ENCODE data around the gene METTL16.

The METTL16 gene

DNA sequence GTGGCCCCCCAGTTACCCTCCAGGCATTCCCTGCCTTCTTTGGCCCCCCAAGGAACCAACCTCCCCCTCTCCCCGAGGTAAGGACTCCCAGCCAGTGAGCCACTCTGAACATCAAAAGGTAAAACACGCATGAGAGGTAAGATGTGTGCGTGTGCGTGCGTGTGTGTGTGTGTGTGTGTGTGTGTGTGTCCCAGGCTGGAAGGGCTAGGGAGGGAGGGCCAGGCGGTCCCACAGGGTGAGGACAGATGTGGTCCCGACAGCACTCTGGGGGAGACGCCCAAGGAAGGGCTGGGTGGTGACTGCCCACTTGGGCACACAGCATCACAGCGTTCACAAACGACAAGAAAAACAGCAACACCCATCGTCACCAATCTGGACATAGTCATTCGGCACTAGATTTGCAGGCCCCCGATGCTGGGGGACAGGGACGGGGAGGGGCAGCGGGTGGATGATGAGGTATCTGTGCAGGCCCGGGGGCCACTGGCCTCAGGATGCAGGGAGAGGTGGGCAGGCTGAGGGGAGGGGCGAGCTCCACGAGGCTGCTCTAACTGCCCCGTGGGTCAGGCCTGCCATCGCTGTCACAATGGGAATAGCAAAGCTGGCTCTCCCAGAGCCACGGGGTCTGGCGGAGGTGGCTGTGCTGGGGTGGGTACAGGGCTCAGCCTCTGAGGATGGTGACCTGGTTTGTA lies 127.1 kb downstream of the METTL16 start:
- Histone ChIP-seq H2BK5ac (ENCODE audit: low read depth, low read length, poor library complexity) (peak overlapping the region; percentile 28), H3K4me1 (ENCODE audit: control insufficient read depth in 1 of 2, insufficient read depth in 2 of 2, low read length in 2 of 2) (peaks cover 51 to 57% of the 10 kb centered on the region in 2 experiments), H3K27me3 (ENCODE audit: insufficient read depth, low read length) (no peaks in the 10 kb centered on the region), H3K36me3 (ENCODE audit: control insufficient read depth in 1 of 2, insufficient read depth in 2 of 2, low read length in 2 of 2) (peaks cover 23 to 38% of the 10 kb centered on the region in 2 experiments), H3K79me1 (ENCODE audit: low read length) (peaks cover 40% of the 10 kb centered on the region), H2BK120ac (ENCODE audit: insufficient read depth, low read length, poor library complexity) (peak overlapping the region; percentile 8), H3K79me2 (ENCODE audit: control insufficient read depth, insufficient read depth, low read length, poor library complexity) (peaks cover 5% of the 10 kb centered on the region), H3K4me2 (ENCODE audit: low read length) (peak overlapping the region; percentile 11), H3K9me3 (ENCODE audit: insufficient read depth, low read depth, low read length) (peaks cover 2% of the 10 kb centered on the region), H2AFZ (ENCODE audit: insufficient read depth, low read length, poor library complexity) (no peak overlapping the region), H2AK5ac (ENCODE audit: low read length) (peak overlapping the region; percentile 6), H3K27ac (ENCODE audit: low read depth, low read length) (peak overlapping the region; percentile 50), H3K4me3 (ENCODE audit: low read depth, low read length) (no peak overlapping the region), H4K8ac (ENCODE audit: low read depth, low read length) (peak overlapping the region; percentile 0), H3K23ac (ENCODE audit: low read length) (no peak overlapping the region), H3K14ac (ENCODE audit: low read length) (peak overlapping the region; percentile 11), H2BK12ac (ENCODE audit: low read length) (peak overlapping the region; percentile 20), H4K91ac (ENCODE audit: low read depth, low read length) (peak overlapping the region; percentile 49), H4K12ac (ENCODE audit: low read depth, low read length) (no peak overlapping the region), H3K4ac (ENCODE audit: low read depth, low read length) (no peak overlapping the region), H3K9ac (ENCODE audit: low read length) (no peak overlapping the region), H3K18ac (ENCODE audit: low read length) (peak overlapping the region; percentile 15)
- no peak for DNase-seq
- no CpG with 5 or more reads among the region's 22 CpGs for WGBS (ENCODE audit: extremely low coverage, insufficient coverage, insufficient read length)

DNA sequence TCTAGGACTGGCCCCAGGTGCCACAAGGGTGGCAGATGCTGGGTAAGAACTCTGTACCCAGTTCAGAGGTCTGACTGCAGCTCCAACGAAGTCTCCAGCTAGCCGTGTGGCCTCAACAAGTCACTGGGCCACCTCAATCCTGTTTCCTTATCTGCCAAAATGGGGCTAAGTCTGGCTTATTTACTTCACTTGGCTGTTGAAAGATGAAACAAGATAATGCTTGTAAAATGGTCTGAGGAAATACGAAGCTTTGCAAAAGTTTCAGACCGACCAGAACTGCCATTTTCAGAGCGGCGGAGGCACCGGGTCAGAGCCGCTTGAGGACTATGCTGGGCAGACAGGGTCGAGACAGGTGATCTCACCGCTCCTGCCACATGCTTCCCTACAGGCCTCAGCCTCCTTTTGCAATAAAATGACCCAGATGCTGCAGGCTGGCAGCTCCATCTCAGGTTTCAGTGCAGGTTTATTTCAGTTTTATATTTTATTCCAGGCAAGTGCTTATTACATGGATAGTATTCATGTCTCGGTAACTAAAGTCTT lies 128.0 kb downstream of the METTL16 start:
- Histone ChIP-seq H4K12ac (ENCODE audit: low read depth, low read length) (no peak overlapping the region), H2BK120ac (ENCODE audit: insufficient read depth, low read length, poor library complexity) (peak overlapping the region; percentile 27), H3K14ac (ENCODE audit: low read length) (peak overlapping the region; percentile 48), H2AFZ (ENCODE audit: insufficient read depth, low read length, poor library complexity) (no peak overlapping the region), H3K36me3 (ENCODE audit: control insufficient read depth in 1 of 2, insufficient read depth in 2 of 2, low read length in 2 of 2) (peaks cover 32 to 46% of the 10 kb centered on the region in 2 experiments), H3K4ac (ENCODE audit: low read depth, low read length) (peak overlapping the region; percentile 2), H3K79me1 (ENCODE audit: low read length) (peaks cover 43% of the 10 kb centered on the region), H3K23ac (ENCODE audit: low read length) (no peak overlapping the region), H3K9ac (ENCODE audit: low read length) (no peak overlapping the region), H3K4me2 (ENCODE audit: low read length) (no peak overlapping the region), H3K18ac (ENCODE audit: low read length) (peak overlapping the region; percentile 12), H3K9me3 (ENCODE audit: insufficient read depth, low read depth, low read length) (peaks cover 2% of the 10 kb centered on the region), H4K91ac (ENCODE audit: low read depth, low read length) (peak overlapping the region; percentile 40), H3K27ac (ENCODE audit: low read depth, low read length) (peak overlapping the region; percentile 46), H2BK5ac (ENCODE audit: low read depth, low read length, poor library complexity) (peak overlapping the region; percentile 58), H4K8ac (ENCODE audit: low read depth, low read length) (peak overlapping the region; percentile 62), H3K4me3 (ENCODE audit: low read depth, low read length) (no peak overlapping the region), H3K4me1 (ENCODE audit: control insufficient read depth in 1 of 2, insufficient read depth in 2 of 2, low read length in 2 of 2) (peaks cover 55 to 60% of the 10 kb centered on the region in 2 experiments), H3K27me3 (ENCODE audit: insufficient read depth, low read length) (no peaks in the 10 kb centered on the region), H2BK12ac (ENCODE audit: low read length) (peak overlapping the region; percentile 4), H3K79me2 (ENCODE audit: control insufficient read depth, insufficient read depth, low read length, poor library complexity) (peaks cover 5% of the 10 kb centered on the region), H2AK5ac (ENCODE audit: low read length) (peak overlapping the region; percentile 69)
- peak; percentile 39 to 42 for DNase-seq
- no CpG with 5 or more reads among the region's 11 CpGs for WGBS (ENCODE audit: extremely low coverage, insufficient coverage, insufficient read length)

DNA sequence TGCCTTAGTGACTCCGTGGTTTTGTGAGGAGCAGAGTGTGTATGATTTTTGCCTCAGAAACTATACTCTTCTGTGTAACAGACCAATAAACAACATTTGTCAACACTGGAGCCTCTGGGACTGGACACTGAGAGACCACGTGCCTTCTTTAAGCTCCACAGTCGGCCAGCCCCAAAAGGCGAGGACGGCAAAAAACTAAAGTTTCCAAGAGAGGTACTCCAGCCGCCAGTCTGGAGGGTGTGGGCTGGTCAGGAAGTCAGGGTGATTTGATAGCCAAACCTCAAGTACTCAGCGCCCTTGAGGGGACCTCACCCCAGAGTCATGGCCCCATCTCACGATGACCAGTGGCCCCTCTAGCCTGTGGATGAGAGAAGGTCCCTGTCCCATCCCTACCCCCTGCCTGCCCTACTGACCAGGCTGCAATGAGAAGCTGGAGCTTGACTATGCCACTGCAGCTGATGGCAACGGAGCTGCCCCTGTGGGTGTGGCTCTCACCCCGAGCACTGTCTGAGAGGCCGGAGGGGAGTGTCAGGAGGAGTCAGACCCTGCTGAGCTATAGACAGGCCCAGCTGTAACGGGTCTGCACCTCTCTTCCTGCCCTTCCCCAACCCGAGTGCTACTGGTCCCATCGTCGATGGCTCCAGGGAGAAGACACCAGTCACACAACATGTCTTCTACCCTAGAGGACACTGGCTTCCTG lies 130.6 kb downstream of the METTL16 start:
- Histone ChIP-seq H3K36me3 (ENCODE audit: control insufficient read depth in 1 of 2, insufficient read depth in 2 of 2, low read length in 2 of 2) (peaks cover 29 to 41% of the 10 kb centered on the region in 2 experiments), H4K8ac (ENCODE audit: low read depth, low read length) (peak overlapping the region; percentile 67), H2BK12ac (ENCODE audit: low read length) (peak overlapping the region; percentile 72), H3K9ac (ENCODE audit: low read length) (no peak overlapping the region), H2BK5ac (ENCODE audit: low read depth, low read length, poor library complexity) (peak overlapping the region; percentile 75), H3K18ac (ENCODE audit: low read length) (peak overlapping the region; percentile 88), H4K91ac (ENCODE audit: low read depth, low read length) (peak overlapping the region; percentile 93), H3K14ac (ENCODE audit: low read length) (peak overlapping the region; percentile 88), H3K9me3 (ENCODE audit: insufficient read depth, low read depth, low read length) (peaks cover 2% of the 10 kb centered on the region), H2AFZ (ENCODE audit: insufficient read depth, low read length, poor library complexity) (peak overlapping the region; percentile 6), H3K4me3 (ENCODE audit: low read depth, low read length) (peak overlapping the region; percentile 13), H4K12ac (ENCODE audit: low read depth, low read length) (peak overlapping the region; percentile 23), H3K79me2 (ENCODE audit: control insufficient read depth, insufficient read depth, low read length, poor library complexity) (peaks cover 5% of the 10 kb centered on the region), H3K4me2 (ENCODE audit: low read length) (no peak overlapping the region), H3K23ac (ENCODE audit: low read length) (no peak overlapping the region), H3K27me3 (ENCODE audit: insufficient read depth, low read length) (no peaks in the 10 kb centered on the region), H2BK120ac (ENCODE audit: insufficient read depth, low read length, poor library complexity) (peak overlapping the region; percentile 86), H3K4ac (ENCODE audit: low read depth, low read length) (peak overlapping the region; percentile 9), H3K79me1 (ENCODE audit: low read length) (peaks cover 45% of the 10 kb centered on the region), H3K4me1 (ENCODE audit: control insufficient read depth in 1 of 2, insufficient read depth in 2 of 2, low read length in 2 of 2) (peaks cover 57 to 65% of the 10 kb centered on the region in 2 experiments), H3K27ac (ENCODE audit: low read depth, low read length) (peak overlapping the region; percentile 91), H2AK5ac (ENCODE audit: low read length) (peak overlapping the region; percentile 88)
- no CpG with 5 or more reads among the region's 15 CpGs for WGBS (ENCODE audit: extremely low coverage, insufficient coverage, insufficient read length)
- DNase-seq: no peak

DNA sequence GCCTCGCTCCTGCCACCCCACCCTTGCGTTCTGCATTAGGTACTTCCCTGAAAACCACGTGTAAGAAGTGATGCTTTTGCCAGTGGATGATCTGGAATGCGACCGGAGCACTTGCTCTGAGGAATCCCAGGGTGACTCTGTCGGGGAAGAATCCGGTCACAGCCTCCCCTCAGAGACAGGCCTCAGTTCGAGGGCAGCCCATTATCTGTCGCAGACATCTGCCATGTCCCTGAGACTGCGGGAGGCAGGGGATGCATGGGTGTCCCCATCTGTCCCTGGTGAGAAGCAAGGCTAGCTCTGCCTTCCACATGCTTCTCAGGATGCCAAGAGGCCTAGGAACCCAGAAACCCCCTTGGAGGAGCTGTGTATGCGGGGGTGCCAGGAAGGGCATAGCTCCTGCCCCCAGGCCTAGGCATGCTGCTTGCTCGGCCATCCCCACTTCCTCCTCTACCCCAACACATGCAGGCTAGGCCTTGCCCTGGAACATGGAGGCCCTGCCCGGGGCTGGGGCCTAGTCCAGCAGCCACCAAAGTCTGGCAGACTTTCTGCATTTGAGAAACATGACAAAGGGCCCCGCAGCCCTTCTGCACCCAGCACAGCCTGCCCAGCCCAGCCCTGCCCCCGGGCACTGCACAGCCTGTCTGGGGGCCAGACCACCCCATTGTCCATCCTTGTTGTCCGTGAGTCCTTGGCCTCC lies 131.3 kb downstream of the METTL16 start:
- H3K79me2 ChIP-seq (ENCODE audit: control insufficient read depth, insufficient read depth, low read length, poor library complexity): peaks cover 5% of the 10 kb centered on the region
- peaks cover 2% of the 10 kb centered on the region for H3K9me3 ChIP-seq (ENCODE audit: insufficient read depth, low read depth, low read length)
- H3K23ac ChIP-seq (ENCODE audit: low read length): no peak overlapping the region
- no CpG with 5 or more reads among the region's 16 CpGs for WGBS (ENCODE audit: extremely low coverage, insufficient coverage, insufficient read length)
- peak overlapping the region; percentile 75 for H2AK5ac ChIP-seq (ENCODE audit: low read length)
- peak overlapping the region; percentile 73 for H3K18ac ChIP-seq (ENCODE audit: low read length)
- peak overlapping the region; percentile 66 for H2BK12ac ChIP-seq (ENCODE audit: low read length)
- H3K27ac ChIP-seq (ENCODE audit: low read depth, low read length): peak overlapping the region; percentile 91
- no peak overlapping the region for H2AFZ ChIP-seq (ENCODE audit: insufficient read depth, low read length, poor library complexity)
- DNase-seq: peak; percentile 84 to 94
- H3K79me1 ChIP-seq (ENCODE audit: low read length): peaks cover 52% of the 10 kb centered on the region
- H3K9ac ChIP-seq (ENCODE audit: low read length): no peak overlapping the region
- H3K4me3 ChIP-seq (ENCODE audit: low read depth, low read length): no peak overlapping the region
- peak overlapping the region; percentile 93 for H4K91ac ChIP-seq (ENCODE audit: low read depth, low read length)
- peak overlapping the region; percentile 88 for H3K14ac ChIP-seq (ENCODE audit: low read length)
- H2BK120ac ChIP-seq (ENCODE audit: insufficient read depth, low read length, poor library complexity): peak overlapping the region; percentile 86
- no peak overlapping the region for H4K12ac ChIP-seq (ENCODE audit: low read depth, low read length)
- H3K4me2 ChIP-seq (ENCODE audit: low read length): no peak overlapping the region
- peak overlapping the region; percentile 9 for H3K4ac ChIP-seq (ENCODE audit: low read depth, low read length)
- H3K4me1 ChIP-seq (ENCODE audit: control insufficient read depth in 1 of 2, insufficient read depth in 2 of 2, low read length in 2 of 2): peaks cover 56 to 66% of the 10 kb centered on the region in 2 experiments
- H3K27me3 ChIP-seq (ENCODE audit: insufficient read depth, low read length): no peaks in the 10 kb centered on the region
- H4K8ac ChIP-seq (ENCODE audit: low read depth, low read length): peak overlapping the region; percentile 67
- H2BK5ac ChIP-seq (ENCODE audit: low read depth, low read length, poor library complexity): peak overlapping the region; percentile 75
- peaks cover 37 to 43% of the 10 kb centered on the region in 2 experiments for H3K36me3 ChIP-seq (ENCODE audit: control insufficient read depth in 1 of 2, insufficient read depth in 2 of 2, low read length in 2 of 2)
